Brain microvascular endothelial cell (primary cell): Measurements from ENCODE around the gene CHRM2.

ENCODE experiments used
- DNase-seq: peaks from one replicate; pipeline ENCODE4 v3.0.0-alpha.2; 2020
- H3K27ac ChIP-seq: fragments of 250-450 bp; sonication (Bioruptor Pico); 2 replicates; pipeline ENCODE4 v1.5.1; 2020; ENCODE audit warnings: mild to moderate bottlenecking, moderate library complexity
- H3K27me3 ChIP-seq: fragments of 250-450 bp; sonication (Bioruptor Pico); replicated peaks from 2 replicates; pipeline ENCODE4 v1.5.1; 2020; ENCODE audit warnings: mild to moderate bottlenecking
- H3K36me3 ChIP-seq: fragments of 250-450 bp; sonication (Bioruptor Pico); replicated peaks from 2 replicates; pipeline ENCODE4 v1.5.1; 2020; ENCODE audit warnings: mild to moderate bottlenecking
- H3K4me3 ChIP-seq: 2 replicates; pipeline ENCODE4 v1.5.1; 2011; ENCODE audit warnings: low read depth, mild to moderate bottlenecking, control low read depth, low read length, moderate library complexity
- in situ Hi-C: cut with HindIII; loops from 2 replicates; pipeline ENCODE4 v1.10.0; 2017; ENCODE audit warnings: low sequenced_read_pairs, low pct_ligation_motif_present
- TF ChIP-seq, protein P1 (sequence below): IDR thresholded peaks from 2 replicates; pipeline ENCODE4 v1.5.1; 2011; ENCODE audit warnings: low read depth, mild to moderate bottlenecking, moderate library complexity, low read length, control low read depth, inconsistent platforms; ENCODE audit errors: missing control alignments

Gene CHRM2

DNA sequence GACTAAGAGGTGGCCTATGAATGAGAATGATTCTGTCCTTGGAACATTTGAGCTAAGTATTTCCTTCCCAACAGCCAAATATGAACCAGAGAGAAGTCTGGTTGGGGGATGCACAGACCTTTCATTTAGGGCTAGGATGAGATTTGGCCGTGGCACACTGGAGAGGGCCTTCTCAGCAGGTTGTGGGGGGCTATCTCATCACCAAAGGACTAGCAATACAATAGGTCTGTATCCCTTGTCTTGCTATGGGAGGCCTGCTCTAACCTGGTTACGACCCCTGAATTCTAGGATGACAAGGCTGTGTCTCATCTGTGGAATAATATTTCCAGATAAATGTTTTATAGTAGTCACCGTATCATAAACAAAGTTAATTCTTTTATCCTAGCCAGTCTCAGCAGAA is 133.0 kb downstream of the CHRM2 start:
- Histone ChIP-seq H3K27ac (peak overlapping the region; percentile 11), H3K4me3 (no peak overlapping the region), H3K27me3 (no peaks in the 10 kb centered on the region), H3K36me3 (no peaks in the 10 kb centered on the region)
- in situ Hi-C loops = no loop called here
- TF ChIP-seq, protein P1, sequence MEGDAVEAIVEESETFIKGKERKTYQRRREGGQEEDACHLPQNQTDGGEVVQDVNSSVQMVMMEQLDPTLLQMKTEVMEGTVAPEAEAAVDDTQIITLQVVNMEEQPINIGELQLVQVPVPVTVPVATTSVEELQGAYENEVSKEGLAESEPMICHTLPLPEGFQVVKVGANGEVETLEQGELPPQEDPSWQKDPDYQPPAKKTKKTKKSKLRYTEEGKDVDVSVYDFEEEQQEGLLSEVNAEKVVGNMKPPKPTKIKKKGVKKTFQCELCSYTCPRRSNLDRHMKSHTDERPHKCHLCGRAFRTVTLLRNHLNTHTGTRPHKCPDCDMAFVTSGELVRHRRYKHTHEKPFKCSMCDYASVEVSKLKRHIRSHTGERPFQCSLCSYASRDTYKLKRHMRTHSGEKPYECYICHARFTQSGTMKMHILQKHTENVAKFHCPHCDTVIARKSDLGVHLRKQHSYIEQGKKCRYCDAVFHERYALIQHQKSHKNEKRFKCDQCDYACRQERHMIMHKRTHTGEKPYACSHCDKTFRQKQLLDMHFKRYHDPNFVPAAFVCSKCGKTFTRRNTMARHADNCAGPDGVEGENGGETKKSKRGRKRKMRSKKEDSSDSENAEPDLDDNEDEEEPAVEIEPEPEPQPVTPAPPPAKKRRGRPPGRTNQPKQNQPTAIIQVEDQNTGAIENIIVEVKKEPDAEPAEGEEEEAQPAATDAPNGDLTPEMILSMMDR = no peak
- DNase-seq = no peak

GRCh38 chr7:137003086-137003485 is 134.6 kb downstream of the CHRM2 start:
- in situ Hi-C loops = no loop called here
- TF ChIP-seq, protein P1 = no peak
- Histone ChIP-seq H3K27me3 (no peaks in the 10 kb centered on the region), H3K27ac (no peak overlapping the region), H3K36me3 (no peaks in the 10 kb centered on the region), H3K4me3 (no peak overlapping the region)
- DNase-seq = no peak

- TF ChIP-seq, protein P1 = no peak
- Histone ChIP-seq H3K27me3 (no peaks in the 10 kb centered on the region), H3K27ac (no peak overlapping the region), H3K4me3 (no peak overlapping the region), H3K36me3 (no peaks in the 10 kb centered on the region)
- no peak for DNase-seq
- in situ Hi-C loops = no loop called here
Observed at GRCh38 chr7:137003566-137003965, 135.1 kb downstream of the CHRM2 start.

DNA sequence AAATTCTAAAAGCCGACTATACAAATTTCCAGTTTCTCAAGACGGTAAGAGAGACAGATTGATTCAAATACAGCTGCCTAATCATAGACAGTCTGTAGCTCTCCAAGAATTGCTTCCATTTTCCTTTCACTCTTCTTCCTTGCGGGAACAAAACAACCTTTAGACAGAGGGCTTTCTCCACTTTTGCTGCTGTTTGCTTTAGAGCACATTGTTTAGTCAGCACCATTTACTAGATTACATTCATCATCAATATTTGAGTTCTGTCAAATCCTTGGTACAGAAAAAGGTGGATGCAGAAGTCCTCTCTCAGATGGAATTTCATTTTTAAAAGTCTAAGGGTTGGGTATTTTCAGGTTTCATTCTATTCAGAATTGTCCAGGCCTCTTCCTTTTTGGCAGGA is 137.4 kb downstream of the CHRM2 start:
- no peaks in the 10 kb centered on the region for H3K36me3 ChIP-seq
- DNase-seq = no peak
- H3K4me3 ChIP-seq = no peak overlapping the region
- in situ Hi-C loops = no loop called here
- TF ChIP-seq, protein P1 = no peak
- no peaks in the 10 kb centered on the region for H3K27me3 ChIP-seq
- no peak overlapping the region for H3K27ac ChIP-seq

- in situ Hi-C loops = no loop called here
- no peak for DNase-seq
- Histone ChIP-seq H3K36me3 (no peaks in the 10 kb centered on the region), H3K27me3 (no peaks in the 10 kb centered on the region), H3K4me3 (no peak overlapping the region), H3K27ac (no peak overlapping the region)
- TF ChIP-seq, protein P1 = no peak
Observed at GRCh38 chr7:137006293-137006692, 137.8 kb downstream of the CHRM2 start.

- TF ChIP-seq, protein P1 = no peak
Observed at GRCh38 chr7:137007001-137007694, 138.7 kb downstream of the CHRM2 start.

More at GRCh38 chr7:137007001-137007694, 138.7 kb downstream of the CHRM2 start:
- peak; percentile 21 for DNase-seq
- in situ Hi-C loops = no loop called here
- Histone ChIP-seq H3K36me3 (no peaks in the 10 kb centered on the region), H3K27ac (no peak overlapping the region), H3K27me3 (no peaks in the 10 kb centered on the region), H3K4me3 (no peak overlapping the region)
